Activated gamma-delta T cell (primary cell): ENCODE data around the gene LAMA3.

Source experiments
- DNase-seq: peaks from one replicate; lab custom pipeline; 2025; lab: John Stamatoyannopoulos, UW

The LAMA3 gene

DNA sequence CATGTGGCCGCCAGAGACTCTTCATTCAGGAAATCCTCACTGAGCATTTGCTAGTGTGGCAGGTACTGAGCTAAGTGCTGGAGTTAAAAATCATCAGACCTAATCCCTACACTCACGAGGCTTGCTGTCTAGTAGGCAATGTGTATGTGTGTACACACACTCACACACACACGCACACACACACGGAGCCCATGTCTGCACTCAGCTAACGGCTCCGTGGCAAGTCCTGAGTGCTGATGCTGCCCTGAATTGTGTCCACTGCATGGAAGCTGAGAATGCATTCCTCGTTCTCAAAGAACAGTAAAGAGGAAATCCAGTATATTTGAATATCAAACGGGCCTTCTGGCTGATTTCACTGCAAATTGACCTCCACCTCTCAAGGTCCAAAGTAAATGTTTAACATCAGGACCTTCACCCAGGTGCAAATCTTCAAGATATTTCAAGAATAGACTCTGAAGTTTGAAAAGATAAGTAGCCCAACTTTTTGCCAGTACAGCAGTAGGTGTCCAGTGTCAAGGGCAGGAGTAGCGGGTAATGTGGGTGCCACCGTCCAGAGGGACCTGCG lies 189.2 kb downstream of the LAMA3 start:
- DNase-seq = no peak

DNA sequence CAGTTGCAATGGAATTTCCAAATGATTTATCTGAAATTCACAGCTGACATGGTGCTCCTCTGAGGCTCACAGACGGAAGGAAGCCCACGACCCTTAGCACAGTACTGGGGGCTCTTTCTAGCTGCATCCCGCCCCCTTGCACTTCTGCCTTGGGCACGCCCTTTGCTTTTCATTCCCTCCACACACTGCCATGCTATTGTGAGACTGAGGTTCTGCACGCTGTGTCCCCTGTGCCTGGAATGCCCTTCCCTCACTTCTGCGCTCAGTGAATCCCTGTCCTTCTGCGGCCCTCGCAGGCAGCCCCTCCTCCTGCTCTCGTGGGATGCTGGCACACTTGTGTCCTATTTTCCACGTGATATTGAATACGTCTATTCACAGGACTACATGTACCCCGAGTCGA lies 189.9 kb downstream of the LAMA3 start:
- no peak for DNase-seq

DNA sequence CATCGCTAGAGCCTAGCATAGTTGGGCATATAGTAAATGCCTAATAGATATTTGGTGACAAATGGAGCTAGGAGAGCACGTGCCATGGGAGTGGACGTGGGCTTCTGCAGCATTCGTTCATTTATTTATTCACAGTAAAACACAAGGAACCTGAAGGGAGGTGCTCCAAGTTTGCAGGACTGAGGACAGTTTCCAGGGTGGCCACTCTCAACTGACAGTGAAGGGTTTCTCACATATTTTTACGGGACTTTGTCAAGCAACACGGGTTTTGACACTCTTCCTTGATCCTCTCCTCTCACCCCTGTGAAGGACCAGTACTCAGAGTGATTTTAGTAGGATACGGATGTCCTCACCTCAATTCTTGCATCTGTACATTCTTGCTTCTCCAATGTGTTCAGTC lies 190.3 kb downstream of the LAMA3 start:
- DNase-seq = no peak

DNA sequence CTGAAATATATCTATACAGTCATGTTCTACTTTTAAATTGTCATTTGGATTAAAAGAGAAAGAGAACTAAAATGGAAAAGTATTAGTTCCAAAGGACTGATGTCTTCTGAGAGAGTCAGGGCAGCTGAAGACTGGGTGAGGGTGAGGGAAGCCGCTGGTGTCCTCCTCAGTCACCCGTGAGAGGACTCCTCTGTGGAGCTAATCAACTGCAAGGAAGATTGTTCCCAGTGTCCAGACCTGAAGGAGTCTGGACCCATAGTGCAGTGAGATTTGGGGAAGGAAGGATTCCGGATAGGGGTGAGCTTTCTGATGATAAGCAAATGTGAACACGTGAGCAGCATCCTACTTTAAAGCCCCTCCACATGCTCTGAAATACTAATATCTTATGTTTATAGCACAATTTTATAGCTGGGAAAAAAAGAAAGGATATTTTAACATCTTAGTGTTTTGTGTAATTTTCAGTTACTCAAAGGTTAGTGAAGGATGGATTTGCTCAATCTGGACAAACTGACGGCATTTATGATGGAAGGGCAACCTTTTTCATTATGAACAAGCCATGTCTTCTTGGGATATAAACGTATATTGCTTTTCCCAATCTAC lies 190.8 kb downstream of the LAMA3 start:
- no peak for DNase-seq

DNA sequence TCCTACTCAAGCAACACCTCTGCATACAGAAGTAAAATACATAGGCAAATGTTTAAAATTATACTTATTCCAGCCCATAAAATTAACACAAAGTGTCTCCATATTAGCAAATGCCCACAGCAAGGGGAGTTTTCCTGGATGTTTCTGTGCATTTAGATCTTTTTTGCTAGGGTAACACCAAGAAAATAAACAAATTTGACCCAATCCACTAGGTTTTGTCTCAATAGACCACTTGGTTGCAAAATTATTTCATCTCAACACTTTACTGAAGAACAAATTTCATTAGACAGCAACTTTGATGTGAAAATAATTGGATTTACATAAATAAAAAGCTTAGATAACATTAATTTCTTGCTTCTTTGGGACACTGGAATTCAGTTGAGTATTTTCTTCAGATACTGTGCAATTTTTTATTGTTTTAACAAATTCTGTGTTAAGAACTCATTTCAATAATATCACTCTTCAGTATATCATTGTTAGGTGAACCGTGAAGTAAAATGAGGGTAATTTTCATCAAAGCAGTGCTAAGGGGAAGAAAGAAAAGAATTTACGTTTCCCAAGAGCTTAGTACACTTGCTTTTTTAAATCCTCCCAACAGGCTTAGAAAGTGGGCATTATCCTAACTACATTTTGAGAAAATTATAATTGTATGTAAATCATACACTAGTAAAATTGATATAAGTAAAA lies 191.8 kb downstream of the LAMA3 start:
- DNase-seq = no peak

DNA sequence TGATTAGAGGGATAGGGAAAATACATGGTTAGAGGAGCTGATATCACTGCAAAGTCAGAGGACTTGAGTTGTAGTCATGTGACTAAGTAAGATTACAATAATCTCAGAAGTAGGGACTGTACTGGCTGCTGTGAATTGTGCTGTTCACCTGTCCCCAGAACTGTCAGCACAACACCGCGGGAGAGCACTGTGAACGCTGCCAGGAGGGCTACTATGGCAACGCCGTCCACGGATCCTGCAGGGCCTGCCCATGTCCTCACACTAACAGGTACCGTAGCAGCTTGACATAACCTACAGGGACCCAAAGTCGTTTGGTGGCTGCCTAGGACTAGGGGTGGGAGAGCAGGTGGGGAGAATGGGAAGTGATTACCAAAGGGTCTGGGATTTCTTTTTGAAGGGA lies 192.5 kb downstream of the LAMA3 start:
- DNase-seq = no peak

DNA sequence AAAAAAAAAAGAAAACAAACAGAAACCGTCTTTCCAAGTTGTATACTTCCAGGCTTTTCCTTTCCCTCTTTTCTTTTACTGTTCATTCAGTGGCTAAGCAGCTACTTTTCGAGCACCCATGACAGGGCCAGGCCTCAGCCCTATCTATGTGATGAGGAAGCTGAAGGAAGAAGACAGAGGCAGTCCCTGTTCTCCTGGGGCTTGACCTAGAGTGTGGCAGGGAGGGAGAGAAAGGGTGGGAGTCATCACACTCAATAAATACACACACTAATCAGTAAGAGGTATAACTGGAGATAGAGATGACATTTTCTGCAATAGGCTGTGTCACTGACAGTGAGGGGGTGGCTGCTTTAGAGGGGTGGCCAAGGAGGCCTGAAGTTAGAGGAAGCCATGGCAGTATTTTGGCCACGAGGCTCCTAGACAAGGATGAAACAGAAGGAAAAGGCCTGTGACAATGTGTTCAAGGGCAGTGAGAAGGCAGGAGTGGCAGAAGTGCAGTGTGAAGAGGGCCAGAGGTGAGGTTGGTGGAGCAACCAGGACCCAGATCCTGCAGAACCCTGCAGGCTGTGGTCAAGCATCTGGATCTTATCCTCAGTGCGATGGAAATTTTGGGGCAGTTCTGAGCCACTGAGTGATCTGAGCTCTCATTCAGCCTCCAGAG lies 193.5 kb downstream of the LAMA3 start:
- DNase-seq = no peak

DNA sequence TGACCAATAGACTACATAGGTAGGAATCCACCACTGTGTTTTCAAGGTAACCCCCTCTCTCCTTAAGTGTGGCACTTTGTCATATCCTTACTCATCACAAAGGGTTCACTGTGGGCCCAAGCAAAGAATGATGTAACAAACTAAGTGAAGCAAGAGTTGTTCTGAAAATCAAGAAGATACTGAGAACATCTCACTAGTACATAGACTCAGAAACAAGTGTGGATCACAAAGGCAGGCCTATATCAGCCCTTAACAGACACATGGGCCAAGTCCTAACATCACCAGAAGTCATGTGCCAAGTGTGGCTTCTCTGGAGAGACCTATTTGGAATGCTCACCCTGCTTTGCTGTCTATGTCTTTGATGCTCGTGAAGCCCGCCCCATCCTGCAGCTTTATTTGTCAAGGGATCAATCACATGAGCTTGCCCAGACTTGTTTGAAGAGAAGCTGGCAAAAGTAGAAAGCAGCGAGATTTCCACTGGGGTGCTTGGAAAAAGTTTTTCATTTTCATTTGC lies 194.1 kb downstream of the LAMA3 start:
- no peak for DNase-seq

DNA sequence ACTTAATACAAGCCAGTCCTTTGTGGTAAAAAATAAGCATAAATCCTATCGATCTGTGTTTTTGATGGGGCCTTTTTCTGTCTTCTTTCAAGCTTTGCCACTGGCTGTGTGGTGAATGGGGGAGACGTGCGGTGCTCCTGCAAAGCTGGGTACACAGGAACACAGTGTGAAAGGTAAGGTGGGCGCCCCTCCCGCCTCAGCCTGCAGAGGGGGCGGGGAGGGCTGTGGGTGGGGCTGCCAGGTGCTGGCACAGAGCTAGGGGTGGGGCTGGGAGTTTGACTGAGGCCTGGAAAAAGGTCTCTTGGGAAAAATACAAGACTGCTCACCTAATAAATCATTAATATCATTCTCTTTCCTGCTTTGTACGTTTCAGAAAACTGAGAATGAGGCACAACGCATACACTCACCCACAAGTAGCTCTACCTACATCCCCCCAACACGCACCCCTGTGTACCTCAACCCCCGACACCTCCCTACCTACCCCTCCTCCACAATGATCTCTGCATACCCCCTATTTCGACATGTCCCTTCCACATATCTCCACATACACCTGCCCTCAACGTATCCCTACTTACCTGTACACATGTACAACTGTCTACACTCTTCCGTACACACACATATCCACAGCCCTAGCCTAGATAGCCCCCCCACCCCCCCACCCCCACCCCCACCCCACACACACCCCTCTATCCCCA lies 195.6 kb downstream of the LAMA3 start:
- DNase-seq = no peak

DNA sequence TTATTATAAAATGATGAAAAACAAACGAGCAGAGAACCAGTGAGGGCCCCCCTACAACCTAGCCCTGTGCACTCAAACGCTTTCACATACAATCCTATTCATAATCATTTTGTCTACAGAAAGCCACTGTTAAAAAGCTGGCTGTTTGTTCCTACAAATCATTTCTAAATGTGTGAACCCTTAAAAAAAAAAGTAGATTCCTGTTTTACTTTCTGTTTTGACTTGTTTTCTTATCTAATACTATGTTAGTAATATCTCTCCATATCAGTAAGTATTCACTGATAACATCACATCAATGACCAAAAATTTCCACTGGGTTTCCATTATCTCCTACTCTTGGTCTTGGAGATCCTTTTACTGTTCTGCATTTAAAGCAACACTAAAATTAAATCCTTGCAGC lies 196.5 kb downstream of the LAMA3 start:
- DNase-seq = no peak

DNA sequence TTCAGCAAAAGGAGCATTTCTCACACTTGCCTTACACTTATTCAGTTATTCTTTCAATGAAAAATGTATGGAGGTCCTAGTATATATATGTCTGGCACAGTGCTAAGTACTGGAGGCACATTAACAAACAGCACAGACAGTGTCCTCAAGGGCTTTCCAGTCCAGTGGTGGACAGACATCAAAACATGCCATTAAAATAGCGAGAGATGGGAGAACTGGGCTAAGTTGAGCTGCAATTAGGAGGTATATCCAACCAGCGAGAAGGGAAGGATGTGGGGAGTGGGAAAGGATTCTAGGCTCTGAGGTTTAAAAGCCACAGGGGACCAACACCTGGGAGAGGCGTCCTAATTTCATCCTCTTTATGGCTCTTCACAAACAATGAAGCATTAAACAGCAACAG lies 197.8 kb downstream of the LAMA3 start:
- DNase-seq = no peak

DNA sequence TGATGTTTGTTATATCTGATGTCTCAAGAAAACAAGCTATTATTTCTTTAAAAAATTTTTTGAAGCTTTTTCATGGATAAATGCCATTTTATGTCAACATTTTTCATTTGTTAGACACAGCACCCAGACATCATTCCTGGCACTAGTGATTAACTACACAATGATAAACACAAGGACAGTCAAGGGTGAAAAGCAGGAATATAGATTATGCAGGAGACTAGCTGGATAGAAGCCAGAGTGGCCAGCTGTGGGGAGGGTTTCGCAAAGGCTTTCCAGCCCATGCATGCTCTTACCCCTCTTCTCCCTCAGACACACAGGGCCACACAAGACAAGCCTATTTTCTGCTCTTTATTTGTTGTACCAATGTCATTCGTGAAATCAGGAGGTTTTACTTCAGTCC lies 198.2 kb downstream of the LAMA3 start:
- DNase-seq = no peak

DNA sequence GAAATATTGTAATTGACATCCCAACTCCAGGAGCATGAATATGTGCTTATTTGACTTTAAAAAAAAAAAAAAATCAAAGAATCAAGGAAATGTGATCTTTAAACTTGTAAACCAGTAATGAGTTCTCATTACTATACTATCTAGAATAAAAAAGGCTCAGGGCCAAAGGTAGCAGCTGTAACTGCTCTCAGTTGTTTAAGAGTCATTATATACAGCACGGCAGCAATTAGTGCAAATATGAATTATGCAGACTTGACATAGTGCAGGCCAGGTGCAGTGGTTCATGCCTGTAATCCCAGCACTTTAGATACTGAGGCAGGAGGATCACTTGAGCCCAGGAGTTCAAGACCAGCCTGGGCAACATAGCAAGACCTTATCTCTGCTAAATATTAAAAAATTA lies 199.6 kb downstream of the LAMA3 start:
- no peak for DNase-seq

DNA sequence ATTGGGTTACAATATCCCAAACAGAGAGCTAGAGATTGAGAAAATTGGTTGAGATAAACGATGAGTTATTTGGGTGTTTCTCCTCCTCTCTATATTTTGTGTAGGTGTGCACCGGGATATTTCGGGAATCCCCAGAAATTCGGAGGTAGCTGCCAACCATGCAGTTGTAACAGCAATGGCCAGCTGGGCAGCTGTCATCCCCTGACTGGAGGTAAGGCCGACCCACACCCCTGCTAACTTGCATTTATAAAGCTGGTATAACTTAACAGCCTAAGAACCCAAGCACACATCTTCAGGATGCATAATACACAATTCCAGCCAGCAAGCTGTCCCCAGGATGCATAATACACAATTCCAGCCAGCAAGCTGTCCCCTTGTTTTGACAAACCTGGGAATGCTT lies 200.7 kb downstream of the LAMA3 start:
- no peak for DNase-seq

DNA sequence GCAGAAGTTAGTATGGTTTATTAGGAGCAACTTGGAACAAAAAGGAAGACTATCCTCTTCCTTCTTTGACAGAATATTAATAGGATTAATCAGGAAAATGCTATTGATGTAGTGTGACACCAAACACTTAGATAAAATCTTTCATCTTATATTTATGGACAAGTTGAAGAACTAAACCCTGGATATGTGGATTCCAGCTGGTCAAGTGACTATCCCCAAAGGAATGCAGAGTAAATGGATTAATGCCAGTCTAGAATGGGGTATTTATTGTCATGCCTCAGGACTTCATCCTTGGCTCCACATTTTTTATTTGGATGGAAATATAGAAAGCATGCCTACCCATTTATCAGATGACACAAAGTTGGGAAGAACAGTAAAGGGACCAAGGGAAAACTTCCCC lies 201.3 kb downstream of the LAMA3 start:
- no peak for DNase-seq

DNA sequence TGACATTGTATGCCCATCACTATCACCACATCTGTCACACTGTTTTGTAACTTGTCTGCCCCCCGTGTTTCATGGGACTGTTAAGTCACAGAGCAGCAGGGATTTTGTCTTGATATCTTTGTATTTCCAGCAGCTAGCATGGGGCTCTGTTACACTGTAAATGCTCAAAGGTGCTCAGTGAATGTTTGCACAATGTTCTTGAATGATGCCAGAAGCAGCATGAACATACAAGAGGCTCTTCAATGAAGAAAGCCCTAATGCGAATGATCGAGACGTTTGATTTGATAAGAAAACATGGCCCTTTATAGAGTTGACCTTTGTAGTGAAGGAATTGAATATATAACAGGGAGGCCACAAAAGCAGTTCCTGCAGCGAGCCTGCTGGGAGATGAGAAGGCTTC lies 204.4 kb downstream of the LAMA3 start:
- no peak for DNase-seq

DNA sequence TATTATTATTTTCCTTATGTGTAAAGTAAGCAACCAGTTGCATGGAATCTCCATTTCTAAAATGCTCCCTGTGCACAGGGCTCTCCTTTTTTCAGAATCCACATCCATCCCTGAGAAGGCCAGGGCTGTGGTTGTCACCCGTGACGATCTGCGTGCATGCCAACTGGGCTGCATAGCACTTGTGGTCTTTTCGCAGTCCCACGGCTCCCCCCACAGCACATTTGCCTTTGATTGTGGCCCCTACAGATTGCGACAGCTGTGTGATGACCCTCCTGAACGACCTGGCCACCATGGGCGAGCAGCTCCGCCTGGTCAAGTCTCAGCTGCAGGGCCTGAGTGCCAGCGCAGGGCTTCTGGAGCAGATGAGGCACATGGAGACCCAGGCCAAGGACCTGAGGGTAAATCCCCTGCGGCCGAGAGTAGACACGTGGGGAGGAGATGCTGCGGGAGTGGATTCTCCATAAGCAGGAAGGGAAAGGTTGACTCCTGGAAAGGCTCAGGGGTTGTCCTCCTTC lies 205.5 kb downstream of the LAMA3 start:
- DNase-seq = no peak

DNA sequence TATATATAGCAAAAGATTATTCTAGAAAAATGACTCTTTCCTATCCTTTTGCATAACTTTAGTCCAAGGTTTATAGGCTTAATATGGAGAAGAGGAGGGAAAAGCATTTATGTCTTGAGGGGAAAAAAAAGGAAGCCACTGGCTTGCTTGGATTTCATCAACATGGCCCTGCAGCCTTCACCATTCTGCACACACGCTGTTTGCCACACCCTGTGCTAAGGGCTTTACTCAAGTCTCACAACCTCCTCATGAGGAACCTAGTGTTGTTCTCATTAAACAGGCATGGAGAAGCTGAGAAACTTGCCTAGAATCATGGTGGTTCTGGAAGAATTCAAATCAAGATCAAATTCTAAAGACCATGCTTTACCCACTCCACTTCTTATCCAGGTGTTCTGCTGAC lies 208.0 kb downstream of the LAMA3 start:
- no peak for DNase-seq

DNA sequence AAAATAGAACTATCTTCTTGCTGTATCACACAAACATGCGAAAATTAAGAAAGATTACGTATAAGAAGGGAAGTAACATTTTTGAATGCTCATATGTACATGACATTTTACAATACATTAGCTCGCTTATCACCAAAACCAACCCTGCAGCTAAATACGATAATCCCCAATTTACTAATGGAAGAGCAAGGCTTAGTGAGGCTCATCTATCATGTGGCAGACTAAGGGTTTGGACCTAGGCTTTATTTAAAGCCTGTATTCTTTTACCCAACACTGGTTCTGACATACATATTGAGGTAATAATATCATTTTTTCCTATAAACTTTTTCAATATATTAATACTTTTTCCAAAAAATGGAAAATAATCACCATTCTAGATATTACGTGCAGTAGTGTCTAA lies 208.5 kb downstream of the LAMA3 start:
- no peak for DNase-seq

DNA sequence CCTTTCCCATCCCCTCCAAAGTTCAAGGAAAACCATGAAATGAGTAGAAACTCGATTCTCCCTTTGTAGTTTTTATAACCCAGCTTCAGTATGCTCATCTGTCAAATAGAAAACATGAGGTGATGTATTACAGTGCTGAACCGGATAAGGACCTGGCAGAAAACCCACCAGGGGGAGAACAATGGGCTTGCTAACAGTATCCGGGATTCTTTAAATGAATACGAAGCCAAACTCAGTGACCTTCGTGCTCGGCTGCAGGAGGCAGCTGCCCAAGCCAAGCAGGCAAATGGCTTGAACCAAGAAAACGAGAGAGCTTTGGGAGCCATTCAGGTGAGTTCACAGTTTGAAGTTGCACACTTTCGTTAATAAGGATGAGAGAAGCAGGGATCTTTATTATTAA lies 211.7 kb downstream of the LAMA3 start:
- no peak for DNase-seq

DNA sequence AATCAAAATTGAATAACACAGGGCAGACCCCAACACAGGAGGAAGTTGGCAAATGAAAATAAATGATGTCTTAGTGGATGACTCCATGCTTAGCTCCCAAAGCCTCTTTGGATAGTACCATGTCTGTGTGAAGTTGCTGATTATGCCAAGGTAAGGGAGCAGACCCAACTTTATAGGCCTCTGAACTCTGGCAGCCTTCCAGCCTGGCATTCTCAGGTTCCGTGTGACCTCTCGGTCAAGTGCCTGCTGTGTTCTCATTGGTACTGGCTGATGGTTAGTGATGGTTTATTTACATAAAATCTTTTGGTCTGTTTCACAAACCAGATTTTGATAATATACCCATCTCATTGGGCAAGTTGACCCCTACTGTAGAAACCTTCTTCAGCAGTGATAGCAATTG lies 213.1 kb downstream of the LAMA3 start:
- DNase-seq = no peak

DNA sequence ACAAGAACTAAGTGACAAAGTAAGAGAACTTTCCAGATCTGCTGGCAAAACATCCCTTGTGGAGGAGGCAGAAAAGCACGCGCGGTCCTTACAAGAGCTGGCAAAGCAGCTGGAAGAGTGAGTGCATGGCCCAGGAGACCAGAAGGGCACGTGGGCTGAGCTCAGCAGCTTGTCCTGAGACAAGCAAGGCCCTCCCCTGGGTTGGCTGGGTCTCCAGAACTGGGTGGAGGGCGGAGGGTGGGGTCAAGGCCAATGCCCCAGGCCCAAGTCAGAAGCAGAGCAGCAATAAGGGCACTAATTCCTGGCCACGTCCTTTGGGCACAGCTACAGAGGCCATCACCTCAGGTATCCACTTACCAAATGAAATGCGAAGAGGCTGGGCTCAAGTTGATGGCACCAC lies 214.7 kb downstream of the LAMA3 start:
- DNase-seq = no peak
